Progenitor cell of endocrine pancreas (in vitro differentiated cells): Measurements from ENCODE around the gene SLC24A4. TPM values are rescaled to one million over a fixed set of nuclear protein-coding genes. Genes with fewer than 3 reads are reported as not detected.

Experiments used
- DNase-seq: peaks from one replicate; pipeline ENCODE4 v3.0.0; 2021; ENCODE audit warnings: low spot score; ENCODE audit not compliant: unreplicated experiment
- H3K27ac Mint-ChIP-seq: 2 replicates; pipeline ENCODE4 v1.8.0; 2021; ENCODE audit warnings: mild to moderate bottlenecking, moderate library complexity, mixed read lengths
- H3K27me3 Mint-ChIP-seq: 2 replicates; pipeline ENCODE4 v1.8.0; 2021; ENCODE audit warnings: mixed read lengths
- H3K36me3 Mint-ChIP-seq: 2 replicates; pipeline ENCODE4 v1.8.0; 2022; ENCODE audit warnings: mixed read lengths; ENCODE audit not compliant: insufficient read depth
- H3K4me1 Mint-ChIP-seq: 2 replicates; pipeline ENCODE4 v1.8.0; 2021; ENCODE audit warnings: low read depth, mixed read lengths
- H3K4me3 Mint-ChIP-seq: 2 replicates; pipeline ENCODE4 v1.8.0; 2021; ENCODE audit warnings: low read depth, mild to moderate bottlenecking, moderate library complexity, mixed read lengths
- H3K9me3 Mint-ChIP-seq: 2 replicates; pipeline ENCODE4 v1.8.0; 2021; ENCODE audit warnings: low read depth, mixed read lengths
- total RNA-seq: library from RNA; stranded (reverse); gene quantifications from 2 replicates; pipeline ENCODE4 v1.2.1, GENCODE V29; 2021
- TF ChIP-seq, protein P1 (sequence below): fragments of 200-600 bp; sonication (generic); IDR thresholded peaks from one replicate; pipeline ENCODE4 v1.5.0; 2021; ENCODE audit warnings: antibody characterized with exemption, mild to moderate bottlenecking; ENCODE audit not compliant: unreplicated experiment

SLC24A4 gene
- total RNA-seq, 1 donor from 2014 or later, result not detected

DNA sequence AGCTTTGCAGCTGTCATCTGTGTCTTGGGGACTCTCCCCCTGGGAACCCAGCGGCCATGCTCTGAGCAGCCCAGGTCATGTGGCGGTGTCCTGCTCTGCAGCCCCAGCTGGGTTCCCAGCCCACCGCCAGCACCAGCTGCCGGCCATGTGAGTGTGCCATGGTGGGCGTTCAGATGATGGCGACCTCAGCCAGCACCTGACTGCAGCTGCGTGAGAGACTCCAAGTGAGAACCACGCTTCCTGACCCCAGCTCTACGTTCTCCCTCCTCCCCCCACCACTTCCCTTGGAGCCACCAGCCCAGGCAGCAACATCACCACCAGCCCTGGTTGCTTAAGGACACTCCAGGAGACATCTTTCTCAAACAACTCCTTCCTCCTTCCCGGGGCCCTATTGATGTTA lies 68.8 kb downstream of the SLC24A4 start:
- no peak overlapping the region for H3K27ac Mint-ChIP-seq

DNA sequence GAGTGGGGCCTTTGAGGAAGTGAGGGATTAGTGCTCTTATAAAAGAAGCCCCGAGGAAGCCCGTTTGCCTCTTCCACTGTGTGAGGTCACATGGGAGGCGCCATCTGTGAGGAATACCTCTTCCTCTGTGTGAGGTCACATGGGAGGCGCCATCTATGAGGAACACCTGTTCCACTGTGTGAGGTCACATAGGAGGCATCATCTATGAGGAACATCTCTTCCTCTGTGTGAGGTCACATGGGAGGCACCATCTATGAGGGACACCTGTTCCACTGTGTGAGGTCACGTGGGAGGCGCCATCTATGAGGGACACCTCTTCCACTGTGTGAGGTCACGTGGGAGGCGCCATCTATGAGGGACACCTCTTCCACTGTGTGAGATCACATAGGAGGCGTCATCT lies 69.7 kb downstream of the SLC24A4 start:
- Mint-ChIP-seq H3K9me3 (no peaks in the 10 kb centered on the region), H3K4me1 (no peaks in the 10 kb centered on the region), H3K27me3 (peaks cover 31% of the 10 kb centered on the region), H3K36me3 (no peaks in the 10 kb centered on the region), H3K27ac (no peak overlapping the region), H3K4me3 (no peak overlapping the region)
- DNase-seq, result no peak
- TF ChIP-seq, protein P1, sequence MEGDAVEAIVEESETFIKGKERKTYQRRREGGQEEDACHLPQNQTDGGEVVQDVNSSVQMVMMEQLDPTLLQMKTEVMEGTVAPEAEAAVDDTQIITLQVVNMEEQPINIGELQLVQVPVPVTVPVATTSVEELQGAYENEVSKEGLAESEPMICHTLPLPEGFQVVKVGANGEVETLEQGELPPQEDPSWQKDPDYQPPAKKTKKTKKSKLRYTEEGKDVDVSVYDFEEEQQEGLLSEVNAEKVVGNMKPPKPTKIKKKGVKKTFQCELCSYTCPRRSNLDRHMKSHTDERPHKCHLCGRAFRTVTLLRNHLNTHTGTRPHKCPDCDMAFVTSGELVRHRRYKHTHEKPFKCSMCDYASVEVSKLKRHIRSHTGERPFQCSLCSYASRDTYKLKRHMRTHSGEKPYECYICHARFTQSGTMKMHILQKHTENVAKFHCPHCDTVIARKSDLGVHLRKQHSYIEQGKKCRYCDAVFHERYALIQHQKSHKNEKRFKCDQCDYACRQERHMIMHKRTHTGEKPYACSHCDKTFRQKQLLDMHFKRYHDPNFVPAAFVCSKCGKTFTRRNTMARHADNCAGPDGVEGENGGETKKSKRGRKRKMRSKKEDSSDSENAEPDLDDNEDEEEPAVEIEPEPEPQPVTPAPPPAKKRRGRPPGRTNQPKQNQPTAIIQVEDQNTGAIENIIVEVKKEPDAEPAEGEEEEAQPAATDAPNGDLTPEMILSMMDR, result no peak

More for the DNA sequence above, 68.8 kb downstream of the SLC24A4 start:
- Mint-ChIP-seq H3K4me3 (no peak overlapping the region), H3K27me3 (peaks cover 23% of the 10 kb centered on the region), H3K36me3 (no peaks in the 10 kb centered on the region), H3K4me1 (no peaks in the 10 kb centered on the region), H3K9me3 (no peaks in the 10 kb centered on the region)
- TF ChIP-seq, protein P1, result no peak
- DNase-seq, result no peak

DNA sequence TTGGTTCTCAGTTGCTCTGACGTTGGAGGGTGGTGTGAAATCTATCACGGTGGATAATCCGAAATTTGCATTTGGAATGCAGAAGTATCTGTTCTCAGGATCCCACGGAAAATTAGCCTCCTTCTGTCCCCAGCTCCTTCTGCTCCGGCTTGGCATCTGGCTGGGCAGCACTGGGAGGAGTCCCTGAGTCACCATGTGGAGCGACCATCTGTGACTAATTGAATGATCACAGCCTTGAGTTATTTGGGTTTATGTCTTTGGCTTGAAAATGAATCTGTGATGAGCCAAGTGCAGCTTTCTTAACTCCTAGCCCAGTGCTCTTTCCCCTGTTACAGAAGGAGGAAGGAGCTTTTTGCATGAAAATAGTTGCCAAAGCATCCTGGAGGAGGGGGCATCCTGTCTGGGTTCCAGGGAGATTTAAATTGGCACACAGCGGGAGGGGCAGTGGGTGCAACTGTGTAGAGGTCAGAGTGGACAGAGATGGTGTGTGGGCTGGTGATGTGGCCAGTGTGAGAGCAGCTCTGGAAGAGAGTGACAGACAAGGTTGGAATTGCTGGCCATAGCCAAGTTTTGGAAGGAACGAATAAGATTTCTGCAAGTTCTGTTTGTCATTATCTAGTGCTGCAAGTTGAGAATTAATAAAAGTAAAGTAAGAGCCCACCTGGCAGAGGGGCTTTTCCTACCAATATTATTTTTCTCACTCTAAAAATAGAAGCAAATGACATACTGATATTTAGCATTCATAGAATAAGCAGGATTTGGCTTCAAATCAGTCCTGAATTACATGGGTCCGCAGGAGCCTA lies 74.4 kb downstream of the SLC24A4 start:
- H3K4me3 Mint-ChIP-seq, result no peak overlapping the region
- H3K27ac Mint-ChIP-seq, result no peak overlapping the region
- no peak for DNase-seq
- H3K4me1 Mint-ChIP-seq, result peaks cover 1% of the 10 kb centered on the region
- peaks cover 2% of the 10 kb centered on the region for H3K9me3 Mint-ChIP-seq
- TF ChIP-seq, protein P1, result no peak
- peaks cover 50% of the 10 kb centered on the region for H3K27me3 Mint-ChIP-seq
- H3K36me3 Mint-ChIP-seq, result no peaks in the 10 kb centered on the region

DNA sequence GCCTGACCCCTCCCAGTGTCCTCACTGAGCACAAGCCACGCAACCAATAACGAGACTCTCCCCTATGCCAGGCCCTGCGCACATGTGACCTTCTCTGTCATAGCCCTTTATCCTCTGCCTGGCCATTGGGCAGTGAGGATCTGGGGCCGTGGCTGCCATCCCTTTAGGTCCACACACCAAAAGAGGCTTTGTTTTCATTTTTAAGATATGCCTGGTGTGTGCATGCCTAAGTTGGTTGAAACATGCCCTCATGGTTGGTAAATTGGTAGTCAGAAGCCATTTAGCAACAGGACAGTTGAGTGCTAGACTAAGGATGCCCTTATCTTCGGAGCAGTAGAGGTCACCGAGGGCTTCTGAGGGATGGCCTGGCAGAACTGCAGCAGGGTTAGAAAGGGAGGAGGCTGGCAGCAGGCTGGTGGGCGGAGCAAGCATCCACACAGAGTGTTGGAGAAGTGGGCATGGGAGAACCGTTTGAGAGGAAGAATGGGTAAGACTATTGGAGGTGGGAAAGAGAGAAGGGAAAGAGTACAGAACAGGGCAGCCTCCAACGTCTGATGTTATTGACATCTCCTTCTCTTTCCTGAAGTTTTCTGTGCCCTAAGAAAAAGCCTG lies 75.1 kb downstream of the SLC24A4 start:
- TF ChIP-seq, protein P1, result no peak
- peaks cover 51% of the 10 kb centered on the region for H3K27me3 Mint-ChIP-seq
- peaks cover 1% of the 10 kb centered on the region for H3K4me1 Mint-ChIP-seq
- H3K36me3 Mint-ChIP-seq, result no peaks in the 10 kb centered on the region
- peaks cover 4% of the 10 kb centered on the region for H3K9me3 Mint-ChIP-seq
- no peak for DNase-seq
- no peak overlapping the region for H3K27ac Mint-ChIP-seq
- H3K4me3 Mint-ChIP-seq, result no peak overlapping the region

DNA sequence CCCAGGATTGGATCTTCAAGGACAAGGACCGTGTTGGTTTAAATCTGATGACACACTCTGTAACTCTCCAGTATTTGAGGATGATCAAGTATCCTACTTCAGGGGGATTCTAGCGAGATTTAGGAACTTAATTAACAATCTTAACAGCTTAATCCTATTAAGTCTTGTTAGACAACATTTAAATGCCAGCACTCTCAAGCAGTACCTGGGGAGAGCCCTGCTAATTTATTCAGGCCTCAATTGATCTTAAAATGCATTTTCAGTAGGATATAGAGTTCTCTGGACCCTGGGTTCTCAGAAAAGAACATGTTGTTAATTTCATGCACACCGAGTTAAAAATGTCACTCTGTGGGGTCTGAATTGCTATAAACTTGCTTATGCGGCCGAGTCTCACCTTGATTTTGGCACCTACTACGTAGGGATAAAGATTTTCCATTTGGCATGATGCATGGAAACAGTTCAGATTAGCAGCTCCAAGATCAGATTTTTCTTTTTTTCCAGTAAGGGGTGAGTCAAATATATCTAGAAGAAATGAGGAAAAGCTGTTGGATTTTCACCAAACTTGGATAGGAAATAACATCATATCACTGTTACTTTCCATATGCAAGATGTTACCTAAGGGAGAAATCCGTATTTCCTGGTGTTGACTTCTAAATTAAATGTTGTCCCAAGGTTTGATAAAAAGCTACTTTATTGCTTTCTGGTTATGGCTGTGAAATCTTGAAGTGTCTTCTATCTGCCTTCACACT lies 76.1 kb downstream of the SLC24A4 start:
- peaks cover 1% of the 10 kb centered on the region for H3K4me1 Mint-ChIP-seq
- H3K27me3 Mint-ChIP-seq, result peaks cover 51% of the 10 kb centered on the region
- peaks cover 4% of the 10 kb centered on the region for H3K9me3 Mint-ChIP-seq
- DNase-seq, result no peak
- H3K4me3 Mint-ChIP-seq, result no peak overlapping the region
- peak overlapping the region; percentile 14 for H3K27ac Mint-ChIP-seq
- H3K36me3 Mint-ChIP-seq, result no peaks in the 10 kb centered on the region
- TF ChIP-seq, protein P1, result no peak
